Measurements from ENCODE around the gene GNG7.

DNA sequence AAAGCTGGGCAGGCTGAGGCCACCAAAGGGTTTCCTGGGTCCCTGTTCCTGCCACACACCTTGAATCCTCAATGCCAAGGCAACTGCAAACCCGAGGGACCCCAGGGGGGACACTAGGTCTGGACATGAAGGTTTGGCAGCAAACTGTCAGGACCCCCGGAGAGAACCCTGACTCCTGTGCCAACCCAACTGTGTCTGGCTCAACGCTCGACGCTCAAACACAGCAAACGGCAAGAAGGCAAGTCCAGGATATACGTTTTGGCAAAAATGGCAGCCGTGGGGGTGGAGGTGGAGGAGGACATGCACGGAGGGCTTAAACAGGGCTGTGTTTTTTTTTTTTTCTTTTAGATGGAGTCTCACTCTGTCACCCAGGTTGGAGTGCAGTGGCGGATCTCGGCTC lies 153.5 kb downstream of the GNG7 start:
- no peak for TF ChIP-seq EZH2 (IDR thresholded peaks at IDR 0.05; ENCODE audit: borderline replicate concordance, low read depth, low read length, severe bottlenecking)
- TF ChIP-seq POLR2A (IDR thresholded peaks at IDR 0.05; ENCODE audit: low read depth, low read length): no peak

All from endothelial cell of umbilical vein (primary cell).